HEK293T (cell line): ENCODE measurements around the gene PSMA5.
"Not testable (repeated sequence)": the region's sequence is repeated elsewhere in the genome, so short reads cannot be mapped to it uniquely, and the experiment has no call there.

Source experiments
- CTCF ChIA-PET: fragments of 350-600 bp; formaldehyde crosslinking; extraction: SDS; loops from one replicate; lab custom pipeline; 2021; ENCODE audit warnings: antibody characterized with exemption, inconsistent platforms; lab: Yijun Ruan, JAX
- POLR2A ChIA-PET: fragments of 350-600 bp; formaldehyde crosslinking; extraction: SDS; loops from one replicate; lab custom pipeline; 2020; ENCODE audit warnings: antibody characterized with exemption, inconsistent platforms; lab: Yijun Ruan, JAX
- DNase-seq: peaks from one replicate; pipeline ENCODE4 v3.0.0; 2012; ENCODE audit warnings: mixed read lengths; ENCODE audit errors: extremely low spot score
- ARNT ChIP-seq: fragments of 450-650 bp; IDR thresholded peaks from 2 replicates; pipeline ENCODE4 v1.6.1; 2017; ENCODE audit warnings: mild to moderate bottlenecking
- BHLHE40 ChIP-seq: fragments of 450-650 bp; IDR thresholded peaks from 2 replicates; pipeline ENCODE4 v1.6.1; 2016; ENCODE audit warnings: mild to moderate bottlenecking, moderate library complexity, borderline replicate concordance
- CTBP1 ChIP-seq: fragments of 450-650 bp; IDR thresholded peaks from 2 replicates; pipeline ENCODE4 v1.6.1; 2016; ENCODE audit warnings: borderline replicate concordance
- ELF4 ChIP-seq: fragments of 450-650 bp; IDR thresholded peaks from 2 replicates; pipeline ENCODE4 v1.6.1; 2017; ENCODE audit warnings: antibody characterized with exemption
- FOXA1 ChIP-seq: fragments of 450-650 bp; IDR thresholded peaks from 2 replicates; pipeline ENCODE4 v1.6.1; 2016; ENCODE audit warnings: mild to moderate bottlenecking
- FOXK2 ChIP-seq: fragments of 450-650 bp; IDR thresholded peaks from 2 replicates; pipeline ENCODE4 v1.6.1; 2016; ENCODE audit warnings: mild to moderate bottlenecking
- FOXM1 ChIP-seq: fragments of 450-650 bp; IDR thresholded peaks from 2 replicates; pipeline ENCODE4 v1.6.1; 2017; ENCODE audit warnings: mild to moderate bottlenecking, borderline replicate concordance
- HDGF ChIP-seq: fragments of 450-650 bp; IDR thresholded peaks from 2 replicates; pipeline ENCODE4 v1.6.1; 2017; ENCODE audit warnings: antibody characterized with exemption, borderline replicate concordance
- L3MBTL2 ChIP-seq: fragments of 450-650 bp; conservative IDR thresholded peaks from 2 replicates; pipeline ENCODE4 v1.6.1; 2016; ENCODE audit warnings: mild to moderate bottlenecking
- LEF1 ChIP-seq: fragments of 450-650 bp; IDR thresholded peaks from 2 replicates; pipeline ENCODE4 v1.6.1; 2017; ENCODE audit warnings: mild to moderate bottlenecking, borderline replicate concordance
- NFRKB ChIP-seq: fragments of 450-650 bp; IDR thresholded peaks from 2 replicates; pipeline ENCODE4 v1.6.1; 2016; ENCODE audit warnings: mild to moderate bottlenecking, moderate library complexity
- PKNOX1 ChIP-seq: fragments of 450-650 bp; IDR thresholded peaks from 2 replicates; pipeline ENCODE4 v1.6.1; 2016
- SP1 ChIP-seq: fragments of 450-650 bp; IDR thresholded peaks from 2 replicates; pipeline ENCODE4 v1.6.1; 2017
- SUZ12 ChIP-seq: fragments of 450-650 bp; IDR thresholded peaks from 2 replicates; pipeline ENCODE4 v1.6.1; 2016; ENCODE audit warnings: mild to moderate bottlenecking
- TARDBP ChIP-seq: fragments of 450-650 bp; IDR thresholded peaks from 2 replicates; pipeline ENCODE4 v1.6.1; 2016
- ZNF384 ChIP-seq: fragments of 450-650 bp; IDR thresholded peaks from 2 replicates; pipeline ENCODE4 v1.6.1; 2016

The PSMA5 gene

DNA sequence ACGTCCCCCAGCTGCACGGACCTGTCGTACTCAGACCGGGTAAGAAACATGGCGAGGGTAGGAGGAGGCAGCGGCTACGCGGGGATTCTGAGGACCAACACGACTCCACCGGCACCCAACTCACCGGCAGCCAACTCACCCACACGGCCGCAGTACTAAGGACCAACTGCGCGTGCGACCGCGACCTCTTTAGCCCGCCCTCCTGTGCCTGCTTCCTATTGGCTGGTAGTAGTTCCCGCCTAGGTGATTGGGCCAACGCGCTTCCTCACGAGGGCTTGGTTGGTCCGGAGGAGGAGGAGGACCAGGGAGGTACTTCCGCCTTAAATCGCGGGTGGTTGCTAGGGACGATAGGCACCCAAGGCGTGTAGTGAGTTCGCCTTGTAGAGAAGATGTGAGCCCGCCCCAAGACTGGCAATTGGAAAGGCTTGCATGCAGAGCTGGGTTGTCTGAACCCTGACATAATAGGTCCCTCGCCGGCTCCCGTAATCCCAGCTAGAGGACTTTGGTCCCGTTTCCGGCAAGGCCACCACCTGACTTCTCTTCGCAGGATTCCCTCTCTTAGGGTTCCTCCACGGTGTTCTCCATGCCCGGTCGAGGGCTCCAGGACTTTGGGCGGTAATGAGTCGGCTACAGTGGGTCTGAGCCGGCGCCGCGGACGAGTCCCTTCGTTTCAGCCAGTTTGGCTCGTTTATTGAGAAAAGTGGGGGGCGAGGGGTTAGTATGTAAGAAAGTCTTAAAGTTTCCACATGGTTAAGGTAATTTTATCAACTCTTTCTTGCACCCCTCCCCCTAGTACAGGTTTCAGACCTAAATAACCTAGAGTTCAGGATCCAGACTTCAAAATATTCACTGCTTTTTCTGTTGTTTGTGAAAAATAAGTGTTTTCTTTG lies at the start of gene PSMA5:
PSMA5 (minus strand) TSS at position 168 of the 890 bp plus-strand sequence; CDS start at position 50, 118 bp downstream.
- TF ChIP-seq FOXA1, result no peak
- no peak for TF ChIP-seq BHLHE40
- TF ChIP-seq PKNOX1, result no peak
- no peak for TF ChIP-seq NFRKB
- TF ChIP-seq ZNF384, result no peak
- peak; percentile 99 for TF ChIP-seq L3MBTL2
- TF ChIP-seq ELF4, result peak; percentile 80
- ChIA-PET POLR2A (interaction anchor here (0.6 to 2.5 kb wide), 14 partner anchors 8 to 326 kb away, joined by 3 to 17 read pairs (median 4); partner anchors contain the start of genes ATXN7L2, CYB561D1, GNAI3 and SORT1), CTCF (interaction anchor here (0.8 to 2.1 kb wide), 5 partner anchors 28 to 314 kb away, joined by 3 to 10 read pairs (median 4); partner anchors contain the start of genes CYB561D1 and SORT1)

GRCh38 chr1:109475261-109475660 lies 49.0 kb upstream of the PSMA5 start:
- no peak for DNase-seq
- POLR2A ChIA-PET, result no interaction called here

More for the DNA sequence above, at the start of gene PSMA5:
- peak; percentile 98 for DNase-seq

GRCh38 chr1:109474697-109475096 lies 48.4 kb upstream of the PSMA5 start:
- TF ChIP-seq SUZ12 (no peak), PKNOX1 (no peak), SP1 (no peak), TARDBP (no peak), CTBP1 (no peak), ARNT (no peak), FOXK2 (no peak), HDGF (no peak), L3MBTL2 (no peak), FOXA1 (no peak), FOXM1 (no peak), ELF4 (no peak)
- CTCF ChIA-PET, result no interaction called here
- POLR2A ChIA-PET, result no interaction called here
- DNase-seq, result no peak

More at GRCh38 chr1:109475261-109475660, 49.0 kb upstream of the PSMA5 start:
- CTCF ChIA-PET, result no interaction called here
- TF ChIP-seq SP1, result no peak
- no peak for TF ChIP-seq SUZ12
- TF ChIP-seq HDGF, result no peak
- TF ChIP-seq LEF1, result no peak
- TF ChIP-seq FOXM1, result no peak
- no peak for TF ChIP-seq TARDBP
- TF ChIP-seq PKNOX1, result no peak
- TF ChIP-seq FOXA1, result no peak
- TF ChIP-seq ARNT, result no peak
- no peak for TF ChIP-seq BHLHE40
- TF ChIP-seq ELF4, result no peak
- no peak for TF ChIP-seq FOXK2
- TF ChIP-seq NFRKB, result no peak
- no peak for TF ChIP-seq L3MBTL2

DNA sequence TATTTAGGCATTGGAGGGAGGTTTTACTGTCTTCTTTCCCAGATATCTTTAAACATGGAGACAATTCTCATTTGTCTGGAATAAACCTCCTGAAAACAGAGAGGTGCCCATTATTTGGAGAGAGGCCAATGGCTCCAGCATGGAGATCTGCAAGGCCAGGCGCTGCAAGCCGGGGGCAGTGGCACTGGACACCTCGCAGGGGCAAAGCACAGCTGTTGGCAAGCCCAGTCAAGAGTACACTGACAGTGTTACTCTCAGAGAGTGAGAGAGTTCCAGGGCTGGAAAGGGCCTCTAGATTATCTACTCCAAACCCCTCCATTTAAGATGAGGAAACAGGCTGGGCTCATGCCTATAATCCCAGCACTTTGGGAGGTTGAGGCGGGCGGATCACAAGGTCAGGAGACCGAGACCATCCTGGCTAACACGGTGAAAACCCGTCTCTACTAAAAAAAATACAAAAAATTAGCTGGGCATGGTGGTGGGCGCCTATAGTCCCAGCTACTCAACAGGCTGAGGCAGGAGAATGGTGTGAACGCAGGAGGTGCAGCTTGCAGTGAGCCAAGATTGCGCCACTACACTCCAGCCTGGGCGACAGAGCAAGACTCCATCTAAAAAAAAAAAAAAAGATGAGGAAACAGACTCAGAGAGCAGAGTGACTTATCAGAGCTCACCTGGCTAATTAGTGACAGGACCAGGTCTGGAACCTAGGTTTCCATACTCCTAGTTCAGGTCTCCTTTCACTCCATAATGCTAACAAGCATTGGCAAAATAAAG lies 47.2 kb upstream of the PSMA5 start:
- POLR2A ChIA-PET, result not testable (repeated sequence)

DNA sequence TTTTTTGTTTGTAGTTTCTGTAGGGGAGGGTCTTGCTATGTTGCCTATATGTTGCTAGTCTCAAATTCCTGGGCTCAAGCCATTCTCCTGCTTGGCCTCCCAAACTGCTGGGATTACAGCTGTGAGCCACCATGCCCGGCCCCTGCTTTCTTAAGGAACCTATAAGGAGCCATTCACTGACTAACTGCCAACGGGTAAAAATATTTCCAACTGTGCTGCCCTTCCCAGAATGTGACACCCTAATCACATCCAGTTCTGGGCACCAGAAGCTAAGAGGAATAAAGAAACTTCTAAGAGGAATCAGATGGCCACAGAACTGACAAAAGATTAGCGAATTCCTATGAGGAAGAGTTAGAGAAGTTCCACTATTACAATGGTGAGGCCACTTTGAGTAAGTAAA lies 46.5 kb upstream of the PSMA5 start:
- TF ChIP-seq FOXA1 (no peak), SP1 (no peak), NFRKB (no peak), ARNT (no peak), LEF1 (no peak), ZNF384 (no peak), SUZ12 (no peak), FOXM1 (no peak)
- no peak for DNase-seq
- ChIA-PET POLR2A (interaction anchor here (1.5 kb wide), 1 partner anchor 11 kb away, joined by 5 read pairs; the partner anchor contains the start of gene ATXN7L2), CTCF (no interaction called here)

More for the DNA sequence above, 47.2 kb upstream of the PSMA5 start:
- DNase-seq, CTCF ChIA-PET: not testable (repeated sequence)

GRCh38 chr1:109470245-109470644 lies 44.0 kb upstream of the PSMA5 start:
- no peak for TF ChIP-seq HDGF
- TF ChIP-seq ELF4, result no peak
- no peak for TF ChIP-seq PKNOX1
- TF ChIP-seq BHLHE40, result no peak
- TF ChIP-seq FOXA1, result no peak
- TF ChIP-seq NFRKB, result no peak
- ChIA-PET POLR2A (interaction anchor here (2.5 kb wide), 1 partner anchor 13 kb away, joined by 11 read pairs; the partner anchor contains the start of gene ATXN7L2), CTCF (interaction anchor here (1.3 kb wide), 1 partner anchor 11 kb away, joined by 3 read pairs; no protein-coding TSS in a partner anchor)
- DNase-seq, result peak; percentile 7
